Stimulated activated CD8-positive, alpha-beta memory T cell treated with anti-CD3 and anti-CD28 coated beads, Interleukin-15, amount 100 ng/mL, for 48 hours (primary cell): ENCODE data around the gene ERC1.
"Not testable (repeated sequence)": the region's sequence is repeated elsewhere in the genome, so short reads cannot be mapped to it uniquely, and the experiment has no call there.

ENCODE experiments used
- DNase-seq, 2 donors: peaks; one replicate each; pipeline ENCODE4 v3.0.0-alpha.2; 2020; ENCODE audit warnings: low read depth in 2 of 2

ERC1 gene

DNA sequence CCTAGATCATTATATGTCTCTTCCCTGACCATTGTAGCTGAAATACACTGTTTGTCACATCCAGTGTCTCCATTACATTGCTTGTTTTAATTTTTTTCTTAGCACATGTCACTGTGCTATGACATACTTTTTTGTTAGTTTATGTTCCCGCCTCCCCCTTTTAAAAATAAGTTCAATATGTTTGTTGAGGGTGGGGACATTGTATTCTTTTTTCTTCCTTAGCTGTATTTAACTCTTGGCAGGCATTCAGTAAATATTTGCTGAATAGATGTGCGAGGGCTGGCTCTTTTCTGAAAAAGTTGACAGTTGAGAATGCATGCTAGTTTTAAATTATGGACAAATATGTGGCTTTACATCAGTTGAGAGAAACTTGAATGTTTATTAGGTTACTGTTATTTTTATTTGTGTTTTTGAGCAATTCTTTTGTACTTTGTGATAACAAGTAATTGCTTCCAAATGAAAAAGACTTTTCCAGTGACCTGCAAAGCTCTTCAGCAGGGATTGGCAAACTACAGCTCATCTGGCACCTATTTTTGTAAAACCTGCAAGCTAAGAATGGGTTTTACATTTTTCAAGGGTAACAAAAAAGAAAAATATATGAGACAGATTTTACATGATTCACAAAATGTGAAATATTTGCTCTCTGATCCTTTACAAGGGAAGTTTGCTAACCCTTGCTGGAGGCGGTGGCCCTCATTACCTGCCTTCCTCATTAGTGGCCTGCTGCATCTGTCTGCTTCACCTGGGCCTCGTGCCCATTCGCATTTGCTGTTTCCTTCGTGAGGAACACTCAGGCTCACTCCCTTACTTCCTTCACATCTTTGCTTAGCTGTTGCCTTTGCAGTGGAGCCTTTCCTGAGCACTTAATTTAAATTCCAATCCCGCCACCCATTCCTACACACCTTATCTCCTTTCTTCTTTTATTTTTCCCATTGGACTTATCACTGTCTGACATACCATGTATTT, 229.4 kb downstream of the ERC1 start:
- DNase-seq = no peak

DNA sequence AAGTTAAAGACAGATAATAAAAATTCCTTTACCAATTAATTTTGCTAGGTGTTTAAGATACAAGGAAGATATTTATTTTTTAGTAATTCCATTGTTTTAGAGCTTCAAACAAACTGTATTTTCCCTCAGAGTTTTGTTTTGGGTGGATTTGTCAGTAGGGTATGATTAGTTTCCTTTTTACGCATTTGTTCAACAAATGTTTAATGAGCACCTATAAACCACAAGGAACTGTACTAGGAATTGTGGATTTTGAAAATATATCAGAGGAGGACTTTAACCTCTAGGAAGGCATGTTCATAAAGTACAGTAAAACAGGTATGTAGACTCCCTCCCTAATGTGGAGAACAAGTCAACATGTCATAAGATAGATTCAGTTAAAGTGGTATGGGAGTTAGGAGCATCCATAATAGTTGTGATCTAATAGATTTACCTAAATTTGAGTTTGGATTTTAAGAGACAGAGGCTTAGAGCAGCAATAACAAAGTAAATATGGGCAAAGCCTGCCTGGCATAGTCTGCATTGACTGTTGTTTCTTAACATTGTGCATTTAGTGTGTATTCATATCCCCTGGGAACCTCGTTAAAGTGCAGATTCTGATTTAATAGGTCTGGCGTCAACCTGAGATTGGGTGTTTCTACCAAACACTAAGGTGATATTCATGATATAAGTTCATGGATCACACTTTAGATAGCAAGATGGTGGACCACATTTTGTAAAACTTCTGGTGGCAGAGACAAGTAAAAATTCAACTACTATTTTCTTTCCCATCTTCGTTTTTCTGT, 232.0 kb downstream of the ERC1 start:
- DNase-seq = no peak

DNA sequence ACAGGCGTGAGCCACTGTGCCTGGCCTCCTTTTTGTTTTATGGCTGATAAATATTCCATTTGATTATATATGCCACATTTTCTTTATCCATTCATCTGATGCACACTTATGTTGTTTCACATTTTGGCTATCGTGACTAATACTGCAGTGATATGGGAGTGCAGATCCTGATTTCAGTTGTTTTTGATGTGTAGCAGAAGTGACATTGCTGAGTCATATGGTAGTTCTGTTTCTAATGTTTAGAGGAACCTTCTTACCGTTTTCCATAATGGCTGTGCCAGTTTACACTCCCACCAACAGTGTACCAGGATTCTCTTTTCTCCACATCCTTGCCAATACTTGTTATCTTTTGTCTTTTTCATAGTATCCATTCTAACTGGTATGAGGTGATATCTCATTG, 235.9 kb downstream of the ERC1 start:
- DNase-seq = no peak

DNA sequence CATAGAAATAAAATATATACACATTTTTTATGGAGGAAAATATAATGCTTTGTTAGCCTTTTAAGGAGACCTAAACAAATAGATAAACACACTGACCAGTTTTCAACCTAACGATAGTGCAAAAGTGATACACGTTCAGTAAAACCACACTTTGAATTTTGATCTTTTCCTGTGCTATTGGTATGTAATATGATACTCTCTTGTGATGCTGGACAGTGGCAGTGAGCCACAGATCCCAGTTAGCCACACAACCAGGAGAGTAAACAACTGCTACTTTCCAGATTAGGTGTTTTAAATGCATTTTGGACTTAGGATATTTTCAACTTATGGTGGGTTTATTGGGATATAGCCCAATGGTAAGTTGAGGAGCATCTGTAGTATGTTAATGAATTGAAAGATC, 243.1 kb downstream of the ERC1 start:
- no peak for DNase-seq

DNA sequence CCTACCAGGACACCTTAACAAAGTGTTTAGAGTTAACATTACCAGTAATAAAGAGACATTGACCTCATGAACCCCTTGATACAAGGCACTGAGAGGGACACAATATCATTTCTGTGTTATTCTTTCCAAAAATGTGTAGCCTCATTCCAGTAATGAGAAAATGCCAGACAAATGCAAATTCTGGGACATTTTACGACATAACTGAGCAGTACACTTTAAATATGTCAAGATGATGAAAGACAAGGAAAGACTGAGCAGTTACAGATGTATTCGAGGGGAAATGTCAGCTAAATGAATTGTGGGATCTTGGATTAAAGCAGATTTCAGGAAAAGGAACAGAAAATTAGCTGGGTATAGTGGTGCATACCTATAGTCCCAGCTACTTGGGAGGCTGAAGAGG, 255.6 kb downstream of the ERC1 start:
- no peak for DNase-seq

DNA sequence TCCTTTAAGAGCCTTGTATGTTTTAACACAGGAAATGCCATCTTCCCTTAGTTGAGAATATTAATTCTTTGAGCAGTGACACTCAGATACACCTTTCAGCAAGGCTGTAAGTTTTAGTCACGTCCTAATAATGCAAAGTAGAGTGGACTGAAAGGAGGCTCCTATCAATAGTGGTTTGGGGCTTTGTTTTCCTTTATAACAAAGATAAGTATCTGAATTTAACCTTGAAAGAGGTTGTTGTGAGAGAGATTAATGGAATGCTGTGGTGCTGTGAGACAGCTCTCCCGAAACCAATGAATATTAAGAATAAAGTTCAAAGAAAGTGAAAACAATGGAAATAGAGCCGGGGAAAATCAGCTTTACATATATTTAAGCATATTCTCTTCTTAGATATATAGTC, 259.6 kb downstream of the ERC1 start:
- DNase-seq = no peak

DNA sequence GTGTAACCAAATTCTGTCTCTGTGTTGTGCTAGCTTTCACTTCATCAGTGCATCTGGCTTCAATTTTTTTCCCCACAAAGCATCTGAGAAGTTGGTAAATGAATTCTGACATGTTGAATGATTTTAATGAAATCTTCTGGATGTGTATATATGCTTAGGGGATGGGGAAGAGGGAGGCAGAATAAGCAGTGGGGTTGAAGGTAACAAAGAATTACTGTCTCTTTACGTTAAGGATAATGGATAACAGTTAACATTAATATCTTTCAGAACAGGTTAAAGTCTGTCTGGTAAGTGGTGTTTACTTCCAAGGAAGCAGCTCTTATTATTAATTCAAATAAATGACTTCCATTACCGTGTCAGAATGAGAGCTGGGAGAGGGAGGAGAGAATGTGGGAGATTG, 261.7 kb downstream of the ERC1 start:
- DNase-seq = no peak

DNA sequence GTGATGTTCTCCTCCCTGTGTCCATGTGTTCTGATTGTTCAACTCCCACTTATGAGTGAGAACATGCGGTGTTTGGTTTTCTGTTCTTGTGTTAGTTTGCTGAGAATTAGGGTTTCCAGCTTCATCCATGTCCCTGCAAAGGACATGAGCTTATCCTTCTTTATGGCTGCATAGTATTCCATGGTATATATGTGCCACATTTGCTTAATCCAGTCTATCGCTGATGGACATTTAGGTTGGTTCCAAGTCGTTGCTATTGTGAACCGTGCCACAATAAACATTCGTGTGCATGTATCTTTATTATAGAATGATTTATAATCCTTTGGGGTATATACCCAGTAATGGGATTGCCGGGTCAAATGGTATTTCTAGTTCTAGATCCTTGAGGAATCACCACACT, 264.1 kb downstream of the ERC1 start:
- not testable (repeated sequence) for DNase-seq

DNA sequence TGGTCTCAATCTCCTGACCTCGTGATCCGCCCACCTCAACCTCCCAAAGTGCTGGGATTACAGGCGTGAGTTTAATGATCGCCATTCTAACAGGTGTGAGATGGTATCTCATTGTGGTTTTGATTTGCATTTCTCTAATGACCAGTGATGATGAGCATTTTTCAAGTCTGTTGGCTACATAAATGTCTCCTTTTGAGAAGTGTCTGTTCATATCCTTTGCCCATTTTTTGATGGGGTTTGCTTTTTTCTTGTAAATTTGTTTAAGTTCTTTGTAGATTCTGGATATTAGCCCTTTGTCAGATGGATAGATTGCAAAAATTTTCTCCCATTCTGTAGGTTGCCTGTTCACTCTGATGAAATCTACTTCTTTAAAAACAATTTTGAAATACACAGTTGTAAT, 264.8 kb downstream of the ERC1 start:
- DNase-seq = not testable (repeated sequence)

DNA sequence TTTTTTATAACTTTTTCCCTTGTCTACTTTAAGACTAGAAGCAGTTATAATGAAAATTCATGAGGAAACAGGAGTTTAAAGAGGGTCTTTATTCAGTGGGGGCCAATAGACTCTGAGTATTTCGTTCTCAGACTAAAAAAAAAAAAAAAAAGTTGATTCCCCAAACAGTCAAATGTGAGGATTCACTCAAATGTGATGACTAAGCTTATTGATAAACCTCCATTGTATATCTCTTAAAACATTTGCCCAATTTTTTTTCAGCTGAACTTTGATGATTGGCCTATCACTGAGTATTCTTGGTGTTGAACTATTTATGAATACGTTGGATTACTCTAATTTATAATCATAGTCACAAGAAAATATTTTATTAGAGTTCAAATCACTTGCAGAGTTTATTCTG, 265.3 kb downstream of the ERC1 start:
- DNase-seq = no peak

DNA sequence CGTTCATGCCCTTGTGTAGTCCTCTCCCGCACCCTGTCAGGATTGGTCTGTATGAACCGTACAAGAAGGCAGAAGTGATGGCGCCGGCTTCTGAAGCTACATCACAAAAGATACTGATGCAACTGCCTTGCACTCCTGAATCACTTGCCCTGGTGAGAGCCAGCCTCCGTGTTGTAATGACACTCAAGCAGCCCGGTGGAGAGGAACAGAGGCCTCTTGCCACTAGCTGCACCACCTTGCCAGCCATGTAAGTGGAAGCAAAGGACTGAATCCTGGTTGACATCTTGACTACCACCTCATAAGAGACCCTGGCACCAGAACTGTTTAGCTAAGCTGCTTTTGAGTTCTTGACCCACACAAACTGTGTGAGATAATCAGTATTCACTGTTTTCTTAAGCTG, 266.0 kb downstream of the ERC1 start:
- DNase-seq = no peak

DNA sequence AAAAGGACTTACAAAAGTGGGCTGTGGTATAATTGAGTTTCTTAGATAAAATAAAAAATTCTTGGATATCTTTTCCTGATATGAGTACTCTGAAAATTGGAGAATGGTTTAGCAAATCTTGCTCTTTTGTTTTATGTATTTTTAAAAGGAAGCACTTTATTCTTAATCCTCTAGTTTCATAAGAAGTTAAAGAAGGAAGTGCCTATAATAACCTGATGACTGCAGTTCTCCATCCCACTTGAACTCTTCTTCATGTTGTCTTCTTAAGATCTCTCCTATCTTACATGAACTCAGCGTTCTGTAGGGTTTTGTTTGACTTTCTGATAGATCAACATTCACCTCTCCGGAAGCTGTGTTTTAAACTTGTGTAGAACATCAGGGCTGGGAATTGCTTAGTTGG, 271.0 kb downstream of the ERC1 start:
- no peak for DNase-seq

DNA sequence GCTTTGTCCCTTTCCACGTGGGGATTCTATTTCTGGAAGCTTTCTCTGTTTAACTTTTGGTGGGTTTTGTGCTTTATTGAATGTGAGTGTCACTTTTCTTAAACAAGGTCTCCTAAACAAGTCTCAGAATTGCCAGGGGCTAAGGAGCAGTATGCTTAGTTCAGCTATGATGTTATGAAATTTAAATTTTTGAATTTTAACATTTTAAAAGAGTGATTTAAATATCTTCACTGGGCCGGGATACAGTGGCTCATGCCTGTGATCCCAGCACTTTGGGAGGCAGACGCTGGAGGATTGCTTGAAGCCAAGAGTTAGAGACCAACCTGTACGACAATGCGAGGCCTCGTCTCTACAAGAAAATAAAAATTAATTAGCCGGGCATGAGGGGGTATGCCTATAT, 276.2 kb downstream of the ERC1 start:
- DNase-seq = no peak

DNA sequence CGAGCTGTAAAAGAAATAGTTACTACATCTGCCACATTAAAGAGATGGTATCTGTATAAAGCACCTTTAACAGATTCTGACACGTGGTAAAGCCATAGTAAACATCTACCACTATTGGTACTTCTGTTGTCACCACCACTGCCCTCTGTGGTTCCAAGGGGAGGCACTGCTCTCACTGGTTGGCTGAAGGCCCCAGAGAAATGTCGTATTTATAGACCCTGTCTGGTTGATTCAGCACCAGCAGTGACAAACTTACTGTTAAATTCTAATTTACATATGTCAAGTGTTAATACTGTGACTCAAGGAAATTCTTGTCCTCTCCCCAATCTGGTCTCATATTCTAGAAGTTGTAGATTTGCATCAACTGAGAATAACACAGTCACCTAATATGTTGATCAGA, 281.1 kb downstream of the ERC1 start:
- DNase-seq = peak in 1 of 2 donors; percentile 4

DNA sequence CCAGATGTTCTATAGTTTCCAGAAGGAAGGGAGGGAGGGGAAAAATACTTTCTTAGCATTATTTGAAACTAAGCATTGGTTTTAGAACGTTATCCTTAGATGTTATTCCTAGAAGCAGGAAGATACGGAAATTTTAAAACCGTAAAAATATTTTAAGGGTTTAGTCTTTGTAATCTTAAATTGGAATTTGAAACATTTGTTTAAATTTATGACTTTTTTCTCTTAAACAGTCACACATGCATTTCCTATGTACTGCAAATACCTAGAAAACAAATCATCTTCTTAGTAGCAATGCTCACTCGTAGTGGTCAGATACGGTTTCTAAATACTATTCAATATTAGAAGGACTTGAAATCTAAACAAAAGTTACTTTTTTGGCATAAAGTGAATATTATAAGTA, 282.0 kb downstream of the ERC1 start:
- DNase-seq = no peak

DNA sequence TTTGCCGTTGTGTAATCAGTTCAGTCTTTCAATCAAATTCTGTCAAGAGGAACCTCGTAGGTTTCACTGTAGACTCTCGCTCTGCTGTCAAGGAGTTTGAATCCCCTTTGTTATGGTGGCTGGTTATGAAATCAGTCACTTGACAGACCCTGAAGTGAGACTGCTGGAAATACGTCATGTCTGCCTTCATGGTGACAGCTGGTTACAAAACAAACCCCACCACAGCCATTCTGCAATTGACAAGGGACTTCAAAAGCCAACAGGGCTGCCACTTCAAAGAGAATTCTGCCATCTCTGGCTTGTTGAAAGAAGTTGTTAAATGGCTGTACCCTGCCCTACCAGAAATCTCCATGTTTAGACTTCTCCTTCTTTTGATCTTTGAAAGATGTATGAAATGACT, 286.9 kb downstream of the ERC1 start:
- peak in 1 of 2 donors; percentile 21 for DNase-seq

DNA sequence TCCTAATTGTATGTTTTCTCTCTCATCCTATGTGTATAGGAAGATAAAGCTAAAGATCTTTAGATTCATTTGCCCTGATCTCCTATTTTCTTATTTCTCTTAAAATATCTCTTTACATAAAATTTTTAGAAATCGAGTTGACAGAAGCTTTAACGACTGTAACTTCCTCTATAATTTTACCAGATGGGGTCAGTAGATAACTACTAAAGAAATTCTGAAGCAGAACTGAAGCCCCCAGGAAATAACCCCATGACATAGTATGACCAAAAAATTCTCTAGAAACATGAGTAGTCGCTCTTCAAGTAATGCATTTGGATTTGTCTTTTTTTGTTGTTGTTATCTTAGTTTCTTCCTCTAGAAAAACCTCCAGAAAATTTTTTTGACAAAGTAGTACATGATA, 288.0 kb downstream of the ERC1 start:
- no peak for DNase-seq

DNA sequence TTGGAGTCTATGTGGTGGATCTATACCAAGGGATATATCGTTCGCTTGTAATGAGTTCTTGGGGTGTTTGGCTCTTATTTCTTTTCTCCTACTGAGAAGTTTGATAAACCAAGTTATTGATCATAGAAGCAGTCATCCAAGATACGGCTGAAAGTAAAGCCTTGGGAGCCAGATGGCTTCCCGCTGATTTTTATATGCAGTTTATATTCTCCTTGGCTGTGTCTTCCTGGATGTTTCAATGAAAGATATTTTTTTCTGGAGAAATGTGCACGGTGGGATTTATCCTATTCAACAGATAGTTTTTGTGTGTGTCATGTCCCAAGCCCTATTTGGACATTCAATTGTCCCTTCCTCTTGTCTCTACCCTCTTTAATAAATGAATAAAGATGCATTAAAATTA, 289.0 kb downstream of the ERC1 start:
- no peak for DNase-seq

DNA sequence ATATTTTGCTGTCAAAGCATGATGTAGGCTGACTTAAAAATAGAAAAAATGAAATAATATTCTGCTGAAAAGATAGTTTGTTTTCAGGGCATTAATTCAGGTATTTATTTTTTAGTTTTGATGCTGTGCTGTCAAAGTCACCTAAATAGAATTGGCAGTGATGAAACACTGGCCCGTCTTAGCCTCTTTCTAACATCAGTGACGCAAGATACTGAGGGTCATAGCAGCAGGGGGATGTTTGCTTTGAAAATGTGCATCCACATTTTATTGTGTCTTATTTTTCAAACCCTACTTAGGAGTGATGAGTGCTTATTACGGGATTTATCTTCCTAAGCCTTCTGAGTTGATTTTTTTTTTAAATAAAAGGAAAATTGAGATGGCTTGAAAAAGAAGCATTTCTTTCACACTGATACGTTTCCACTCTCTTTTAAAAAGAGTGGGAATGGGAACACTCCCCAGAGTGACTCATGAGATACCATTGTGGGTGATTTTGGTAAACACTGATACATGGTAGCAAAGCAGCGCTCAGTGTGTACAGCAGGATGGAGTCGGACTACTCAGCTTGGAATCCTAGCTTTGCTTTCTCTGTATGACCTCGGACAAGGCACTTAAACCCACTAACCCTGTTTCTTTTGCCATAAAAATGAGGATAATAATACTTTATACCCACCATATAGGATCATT, 290.8 kb downstream of the ERC1 start:
- no peak for DNase-seq

DNA sequence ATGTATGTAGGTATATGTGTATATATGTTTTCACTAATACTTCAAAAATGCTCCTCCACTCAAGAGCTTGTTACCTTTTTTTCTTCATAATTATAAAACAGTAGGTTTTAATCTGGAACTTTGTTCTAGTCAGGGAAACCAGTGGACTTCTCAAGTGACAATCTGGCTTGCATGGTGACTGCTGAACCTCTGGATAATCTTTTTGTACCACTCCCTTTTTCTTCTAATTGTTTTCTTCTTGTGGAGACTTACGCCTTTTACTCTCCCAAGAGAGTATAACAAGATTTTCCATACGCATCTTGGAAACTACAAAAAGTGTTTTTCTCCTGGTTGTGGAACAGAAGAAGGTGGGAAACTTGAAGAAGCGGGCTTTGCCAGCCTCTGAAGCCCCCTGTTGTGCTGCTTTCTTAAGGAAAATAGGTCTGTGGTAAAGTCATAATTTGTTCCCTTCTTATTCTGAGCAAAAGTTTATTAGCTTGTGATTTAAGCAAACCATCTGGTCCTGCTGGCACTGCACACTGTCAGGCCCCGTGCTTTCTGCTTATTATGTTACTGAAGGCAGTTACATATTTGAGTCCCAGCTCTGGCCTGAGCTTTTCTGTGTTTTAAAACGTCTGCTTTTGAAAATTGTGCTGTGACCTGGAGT, 291.8 kb downstream of the ERC1 start:
- no peak for DNase-seq

DNA sequence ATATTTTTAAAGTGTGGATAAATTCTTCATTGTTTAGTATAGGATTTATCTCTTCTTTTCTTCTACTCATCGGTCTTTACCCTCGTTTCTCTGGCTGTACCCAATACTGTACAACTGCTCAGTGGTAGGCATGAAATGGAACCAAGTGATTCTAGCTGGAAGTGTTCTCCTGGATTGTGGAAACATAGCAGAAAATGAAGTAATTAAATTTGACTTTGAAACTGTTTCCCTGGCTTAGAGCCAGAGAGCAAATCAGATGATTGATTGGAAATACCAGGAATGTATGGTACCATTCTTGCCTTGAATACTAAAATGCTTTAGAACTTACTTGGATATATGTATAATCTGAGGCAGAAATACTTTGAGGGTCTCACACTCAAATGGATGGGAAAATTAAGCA, 292.3 kb downstream of the ERC1 start:
- DNase-seq = no peak

DNA sequence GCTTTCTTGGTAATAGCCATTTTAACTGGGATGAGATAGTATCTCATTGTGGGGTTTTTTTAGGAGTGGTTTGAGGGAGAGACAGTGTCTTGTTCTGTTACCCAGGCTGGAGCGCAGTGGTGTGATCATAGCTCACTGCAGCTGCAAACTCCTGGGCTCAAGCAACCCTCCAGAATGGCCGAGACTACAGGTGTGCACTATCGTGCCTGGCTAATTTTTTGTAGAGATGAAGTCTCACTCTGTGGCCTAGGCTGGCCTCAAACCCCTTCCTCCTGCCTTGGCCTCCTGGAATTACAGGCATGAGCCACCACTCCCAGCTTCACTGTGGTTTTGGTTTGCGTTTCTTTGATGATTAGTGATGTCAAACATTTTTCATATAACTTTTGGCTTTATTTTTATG, 293.6 kb downstream of the ERC1 start:
- no peak for DNase-seq
